CD4-positive, alpha-beta T cell treated with Interleukin-12 subunit alpha and Interleukin-12 subunit beta, for 1 hour (primary cell): ENCODE results near the gene RGS7.
"Not testable (repeated sequence)": the region's sequence is repeated elsewhere in the genome, so short reads cannot be mapped to it uniquely, and the experiment has no call there.

ENCODE experiments used
- DNase-seq: peaks from one replicate; pipeline ENCODE4 v3.0.0-alpha.2; 2020

RGS7 gene

GRCh38 chr1:241270016-241270415, 87.0 kb downstream of the RGS7 start:
- no peak for DNase-seq

- no peak for DNase-seq
Measured at GRCh38 chr1:241269116-241269515, 87.9 kb downstream of the RGS7 start.

GRCh38 chr1:241266121-241266520, 90.9 kb downstream of the RGS7 start:
- DNase-seq, result no peak

- no peak for DNase-seq
Measured at GRCh38 chr1:241265428-241265827, 91.6 kb downstream of the RGS7 start.

GRCh38 chr1:241263346-241263745, 93.7 kb downstream of the RGS7 start:
- no peak for DNase-seq

GRCh38 chr1:241253471-241253870, 103.5 kb downstream of the RGS7 start:
- DNase-seq, result no peak

- no peak for DNase-seq
Measured at GRCh38 chr1:241250465-241250864, 106.5 kb downstream of the RGS7 start.

- no peak for DNase-seq
Measured at GRCh38 chr1:241240069-241240468, 116.9 kb downstream of the RGS7 start.

- no peak for DNase-seq
Measured at GRCh38 chr1:241237873-241238272, 119.1 kb downstream of the RGS7 start.

- no peak for DNase-seq
Measured at GRCh38 chr1:241235256-241235897, 121.6 kb downstream of the RGS7 start.

- no peak for DNase-seq
Measured at GRCh38 chr1:241229711-241230110, 127.3 kb downstream of the RGS7 start.

GRCh38 chr1:241229216-241229615, 127.8 kb downstream of the RGS7 start:
- no peak for DNase-seq

GRCh38 chr1:241228339-241228738, 128.7 kb downstream of the RGS7 start:
- DNase-seq, result no peak

GRCh38 chr1:241225741-241226140, 131.3 kb downstream of the RGS7 start:
- no peak for DNase-seq

GRCh38 chr1:241224189-241224588, 132.8 kb downstream of the RGS7 start:
- not testable (repeated sequence) for DNase-seq

GRCh38 chr1:241222813-241223212, 134.2 kb downstream of the RGS7 start:
- DNase-seq, result not testable (repeated sequence)

- no peak for DNase-seq
Measured at GRCh38 chr1:241221319-241221718, 135.7 kb downstream of the RGS7 start.

- DNase-seq, result not testable (repeated sequence)
Measured at GRCh38 chr1:241220913-241221312, 136.1 kb downstream of the RGS7 start.

GRCh38 chr1:241219449-241219848, 137.6 kb downstream of the RGS7 start:
- no peak for DNase-seq

GRCh38 chr1:241217516-241217915, 139.5 kb downstream of the RGS7 start:
- DNase-seq, result no peak

- no peak for DNase-seq
Measured at GRCh38 chr1:241215683-241216082, 141.3 kb downstream of the RGS7 start.

- DNase-seq, result no peak
Measured at GRCh38 chr1:241215203-241215602, 141.8 kb downstream of the RGS7 start.

GRCh38 chr1:241213139-241213538, 143.9 kb downstream of the RGS7 start:
- DNase-seq, result no peak

GRCh38 chr1:241212628-241213027, 144.4 kb downstream of the RGS7 start:
- no peak for DNase-seq

GRCh38 chr1:241208910-241209379, 148.1 kb downstream of the RGS7 start:
- DNase-seq, result no peak
